Body of pancreas (tissue), 4 donors: Measurements from ENCODE around the gene ANKRD35.

Experiments
- CTCF ChIP-seq, 7 experiments: fragments of 450-650 bp in 4 of 7; fragments of 200-600 bp in 3 of 7; sonication (generic) in 3 of 7; IDR thresholded peaks; one replicate each; pipeline ENCODE4 v1.5.1; 2016 to 2019; ENCODE audit warnings: antibody characterized with exemption in 7 of 7
- POLR2A ChIP-seq, 3 donors: fragments of 450-650 bp; IDR thresholded peaks; one replicate each; pipeline ENCODE4 v1.6.1; 2016; ENCODE audit warnings: antibody characterized with exemption in 3 of 3, mild to moderate bottlenecking in 2 of 3

DNA sequence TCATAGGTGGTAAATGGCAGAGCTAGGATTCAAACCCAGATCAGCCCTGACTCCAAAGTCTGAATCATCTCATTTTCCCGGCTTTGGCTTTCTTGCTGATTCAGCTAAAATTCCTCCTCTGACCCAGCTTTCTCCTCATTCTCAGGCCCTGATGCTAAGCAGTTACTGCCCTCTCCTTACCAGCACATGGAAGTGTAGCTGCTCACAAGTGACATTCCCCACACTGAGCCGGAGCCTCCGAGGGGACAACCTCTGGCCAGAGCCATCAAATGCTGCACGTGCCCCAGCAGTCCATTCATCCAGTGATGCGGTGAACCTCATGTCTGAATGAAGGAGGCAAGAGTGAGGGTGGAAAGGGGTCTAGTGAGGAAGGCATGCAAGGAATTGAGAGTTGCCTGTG is 13.1 kb upstream of the ANKRD35 start:
- TF ChIP-seq CTCF (IDR thresholded peaks at IDR 0.05), result no peak
- no peak for TF ChIP-seq POLR2A (IDR thresholded peaks at IDR 0.05)
